ENCODE data around the gene DR1. TPM values are rescaled to one million over a fixed set of nuclear protein-coding genes. Genes with fewer than 3 reads are reported as not detected.
"Not testable (repeated sequence)": the region's sequence is repeated elsewhere in the genome, so short reads cannot be mapped to it uniquely, and the experiment has no call there.

DR1 gene
- total and polyA plus RNA-seq, 3 experiments from 2014 or later, result 75.3 to 114 (median 108) TPM

DNA sequence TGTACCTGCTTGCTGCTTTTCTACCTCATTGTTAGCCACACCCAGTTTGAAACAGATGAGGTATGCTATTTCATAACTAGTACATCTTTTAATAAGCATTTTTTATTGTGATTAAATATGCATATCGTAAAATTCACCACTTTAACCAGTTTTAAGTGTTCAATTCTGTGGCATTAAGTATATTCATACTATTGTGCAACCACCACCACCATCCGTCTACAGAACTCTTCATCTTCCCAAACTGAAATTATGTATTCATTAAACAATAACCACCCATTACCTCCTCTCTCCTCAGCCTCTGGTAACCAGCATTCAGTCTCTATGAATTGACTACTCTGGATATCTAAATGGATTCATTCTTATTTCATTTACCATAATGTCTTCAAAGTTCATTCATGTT is 20.1 kb downstream of the DR1 start:
- no peaks in the 10 kb centered on the region for H3K27me3 Mint-ChIP-seq
- POLR2A ChIA-PET, result no interaction called here
- no peak for DNase-seq
- no peak overlapping the region for H3K4me3 Mint-ChIP-seq
- H3K9me3 Mint-ChIP-seq, result no peaks in the 10 kb centered on the region
- Histone ChIP-seq H3K27ac (ENCODE audit: low read depth, low read length) (no peak overlapping the region), H3K36me3 (ENCODE audit: insufficient read depth, low read length) (peaks cover 11% of the 10 kb centered on the region), H3K27me3 (ENCODE audit: insufficient read depth, low read length, poor library complexity, severe bottlenecking) (no peaks in the 10 kb centered on the region), H3K4me1 (ENCODE audit: insufficient read depth, low read length) (no peaks in the 10 kb centered on the region), H3K4me3 (ENCODE audit: low read length) (no peak overlapping the region), H3K9me3 (ENCODE audit: low read length) (no peaks in the 10 kb centered on the region)
- CTCF ChIA-PET, result no interaction called here
- H3K27ac Mint-ChIP-seq, result peak overlapping the region in 1 of 8 donors; percentile 1
- H3K4me1 Mint-ChIP-seq, result peaks cover 23 to 43% (median 31%) of the 10 kb centered on the region in 3 donors
- peaks cover 5 to 67% (median 19%) of the 10 kb centered on the region in 3 donors for H3K36me3 Mint-ChIP-seq

DNA sequence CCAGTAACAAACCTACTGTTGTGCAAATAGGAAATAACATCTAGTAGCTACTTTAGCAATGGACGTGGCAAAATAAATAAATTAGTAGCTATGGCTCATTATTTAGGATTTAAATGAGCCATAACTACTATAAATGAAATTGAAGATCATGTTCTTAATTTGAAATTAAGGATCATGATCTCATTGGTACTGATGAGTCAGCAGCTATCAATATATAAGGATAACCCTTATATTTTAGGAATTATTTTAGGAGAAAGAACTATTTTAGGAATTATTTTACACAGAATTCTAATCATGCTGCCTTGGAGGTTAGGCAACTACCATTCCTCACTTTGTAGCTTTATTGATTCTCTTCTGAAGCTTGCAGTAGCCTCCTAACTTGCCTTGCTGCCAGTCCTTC is 24.0 kb downstream of the DR1 start:
- Histone ChIP-seq H3K36me3 (ENCODE audit: insufficient read depth, low read length) (peaks cover 5% of the 10 kb centered on the region), H3K9me3 (ENCODE audit: low read length) (no peaks in the 10 kb centered on the region), H3K27ac (ENCODE audit: low read depth, low read length) (no peak overlapping the region), H3K4me3 (ENCODE audit: low read length) (no peak overlapping the region), H3K4me1 (ENCODE audit: insufficient read depth, low read length) (no peaks in the 10 kb centered on the region), H3K27me3 (ENCODE audit: insufficient read depth, low read length, poor library complexity, severe bottlenecking) (no peaks in the 10 kb centered on the region)
- H3K27ac Mint-ChIP-seq, result no peak overlapping the region
- ChIA-PET POLR2A (no interaction called here), CTCF (no interaction called here)
- H3K4me3 Mint-ChIP-seq, result no peak overlapping the region
- peaks cover 15 to 48% (median 23%) of the 10 kb centered on the region in 3 donors for H3K36me3 Mint-ChIP-seq
- H3K27me3 Mint-ChIP-seq, result no peaks in the 10 kb centered on the region
- H3K9me3 Mint-ChIP-seq, result peaks cover 0 to 1% (median 0%) of the 10 kb centered on the region in 5 donors
- peaks cover 2 to 5% (median 5%) of the 10 kb centered on the region in 3 donors for H3K4me1 Mint-ChIP-seq
- DNase-seq, result no peak

DNA sequence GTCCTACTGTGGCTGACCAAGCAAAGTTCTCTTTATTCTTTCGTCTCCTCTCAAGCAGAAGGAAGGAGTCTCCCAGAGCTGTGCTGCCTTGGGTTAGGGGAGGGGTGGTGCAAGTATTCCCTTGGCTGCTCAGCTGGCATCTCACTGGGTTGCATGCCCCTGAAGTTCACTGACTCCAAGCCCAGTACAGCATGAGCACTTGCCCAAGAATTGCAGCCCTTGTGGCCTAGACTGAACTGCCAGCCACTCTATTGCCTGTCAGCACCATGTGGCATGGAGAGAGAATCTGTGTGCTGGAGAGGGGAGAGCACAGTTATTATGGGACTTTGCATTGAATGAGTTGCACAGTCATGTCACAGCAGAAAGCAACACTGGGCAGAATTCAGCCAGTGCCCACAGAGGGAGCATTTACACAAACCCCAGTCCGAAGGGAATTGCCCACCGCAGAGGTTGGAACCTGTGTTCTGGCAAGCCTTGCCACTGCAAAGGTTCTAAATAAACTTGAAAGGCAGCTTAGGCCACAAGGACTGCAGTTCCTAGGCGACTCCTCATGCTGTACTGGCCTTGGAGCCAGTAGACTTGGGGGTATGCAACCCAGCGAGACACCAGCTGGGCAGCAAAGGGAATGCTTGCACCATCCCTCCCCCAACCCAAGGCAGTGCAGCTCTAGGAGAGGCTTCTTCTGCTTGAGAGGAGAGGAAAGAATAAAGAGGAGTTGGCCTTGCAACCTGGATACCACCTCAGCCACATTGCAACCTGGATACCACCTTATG is 28.8 kb downstream of the DR1 start:
- no peak overlapping the region for H3K4me3 ChIP-seq (ENCODE audit: low read length)
- H3K27ac ChIP-seq (ENCODE audit: low read depth, low read length), result no peak overlapping the region
- POLR2A ChIA-PET, result no interaction called here
- peaks cover 0 to 1% (median 0%) of the 10 kb centered on the region in 3 donors for H3K4me1 Mint-ChIP-seq
- no peaks in the 10 kb centered on the region for H3K27me3 ChIP-seq (ENCODE audit: insufficient read depth, low read length, poor library complexity, severe bottlenecking)
- H3K27me3 Mint-ChIP-seq, result no peaks in the 10 kb centered on the region
- peaks cover 22 to 39% (median 34%) of the 10 kb centered on the region in 5 donors for H3K9me3 Mint-ChIP-seq
- H3K27ac Mint-ChIP-seq, result peak overlapping the region in 1 of 8 donors; percentile 17
- CTCF ChIA-PET, result no interaction called here
- H3K36me3 ChIP-seq (ENCODE audit: insufficient read depth, low read length), result no peaks in the 10 kb centered on the region
- no peaks in the 10 kb centered on the region for H3K4me1 ChIP-seq (ENCODE audit: insufficient read depth, low read length)
- H3K9me3 ChIP-seq (ENCODE audit: low read length), result no peaks in the 10 kb centered on the region
- no peak for DNase-seq
- peaks cover 14 to 31% (median 20%) of the 10 kb centered on the region in 3 donors for H3K36me3 Mint-ChIP-seq
- no peak overlapping the region for H3K4me3 Mint-ChIP-seq

DNA sequence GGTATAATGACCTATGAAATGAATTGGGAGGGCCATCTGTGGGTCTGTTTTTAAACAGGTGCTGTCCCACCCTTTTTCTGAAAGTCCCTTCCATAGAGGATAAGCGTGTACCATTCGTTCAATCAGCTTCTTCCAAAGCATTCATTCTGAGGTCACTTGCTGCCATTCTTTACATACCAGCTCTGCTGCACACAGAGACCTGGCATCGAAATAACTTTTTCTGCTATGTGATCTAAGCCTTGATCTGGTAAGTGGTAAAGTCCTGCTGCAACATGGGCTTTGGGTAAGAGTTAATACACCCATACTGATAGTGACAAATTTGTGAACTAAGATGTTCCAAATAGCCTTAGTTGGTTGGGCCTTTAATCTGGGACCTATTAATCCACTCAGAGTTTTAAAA is 38.9 kb downstream of the DR1 start:
- H3K36me3 Mint-ChIP-seq, result peaks cover 2 to 49% (median 2%) of the 10 kb centered on the region in 3 donors
- Histone ChIP-seq H3K9me3 (ENCODE audit: low read length) (peaks cover 4% of the 10 kb centered on the region), H3K4me3 (ENCODE audit: low read length) (no peak overlapping the region), H3K4me1 (ENCODE audit: insufficient read depth, low read length) (no peaks in the 10 kb centered on the region), H3K27me3 (ENCODE audit: insufficient read depth, low read length, poor library complexity, severe bottlenecking) (no peaks in the 10 kb centered on the region), H3K27ac (ENCODE audit: low read depth, low read length) (no peak overlapping the region), H3K36me3 (ENCODE audit: insufficient read depth, low read length) (no peaks in the 10 kb centered on the region)
- peaks cover 10 to 44% (median 33%) of the 10 kb centered on the region in 5 donors for H3K9me3 Mint-ChIP-seq
- peaks cover 3 to 5% of the 10 kb centered on the region in 2 donors for H3K27me3 Mint-ChIP-seq
- POLR2A ChIA-PET, result no interaction called here
- no peak for DNase-seq
- no peaks in the 10 kb centered on the region for H3K4me1 Mint-ChIP-seq
- no peak overlapping the region for H3K4me3 Mint-ChIP-seq
- CTCF ChIA-PET, result no interaction called here
- H3K27ac Mint-ChIP-seq, result no peak overlapping the region

DNA sequence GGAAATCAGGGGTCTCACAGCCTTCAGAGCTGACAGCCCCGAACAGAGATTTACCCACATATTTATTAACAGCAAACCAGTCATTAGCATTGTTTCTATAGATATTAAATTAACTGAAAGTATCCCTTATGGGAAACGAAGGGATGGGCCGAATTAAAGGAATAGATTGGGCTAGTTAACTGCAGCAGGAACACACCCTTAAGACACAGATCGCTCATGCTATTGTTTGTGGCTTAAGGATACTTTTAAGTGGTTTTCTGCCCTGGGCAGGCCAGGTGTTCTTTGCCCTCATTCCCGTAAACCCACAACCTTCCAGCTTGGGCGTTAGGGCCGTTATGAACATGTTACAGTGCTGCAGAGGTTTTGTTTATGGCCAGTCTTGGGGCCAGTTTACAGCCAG is 40.6 kb downstream of the DR1 start:
- CTCF ChIA-PET; H3K4me1 Mint-ChIP-seq; H3K27ac Mint-ChIP-seq; H3K4me3 ChIP-seq (ENCODE audit: low read length); H3K36me3 ChIP-seq (ENCODE audit: insufficient read depth, low read length); H3K4me1 ChIP-seq (ENCODE audit: insufficient read depth, low read length); H3K9me3 ChIP-seq (ENCODE audit: low read length); H3K27ac ChIP-seq (ENCODE audit: low read depth, low read length); POLR2A ChIA-PET; H3K4me3 Mint-ChIP-seq; H3K27me3 ChIP-seq (ENCODE audit: insufficient read depth, low read length, poor library complexity, severe bottlenecking); DNase-seq: not testable (repeated sequence)
- Mint-ChIP-seq H3K9me3 (peaks cover 7 to 38% (median 27%) of the 10 kb centered on the region in 5 donors), H3K27me3 (peaks cover 3 to 18% of the 10 kb centered on the region in 2 donors), H3K36me3 (peaks cover 2 to 50% (median 2%) of the 10 kb centered on the region in 3 donors)

DNA sequence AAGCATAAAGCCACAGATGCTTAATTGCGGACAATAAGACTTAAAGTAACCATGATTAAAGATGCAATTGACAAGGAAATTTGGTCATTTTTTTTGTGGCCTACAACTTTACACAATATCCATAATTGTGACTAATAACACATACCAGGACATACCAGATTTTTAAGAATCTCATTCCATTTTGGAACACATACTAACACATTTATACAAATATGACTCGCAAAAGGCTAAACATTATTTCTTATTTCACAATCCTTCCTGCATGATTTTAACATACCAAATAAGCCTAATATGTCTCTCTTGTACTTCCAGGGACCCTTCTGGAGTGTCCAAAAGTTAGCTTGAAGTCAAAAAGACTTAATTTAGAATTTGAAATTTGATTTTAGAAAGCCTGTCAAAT is 48.8 kb downstream of the DR1 start:
- H3K4me3 ChIP-seq (ENCODE audit: low read length), result no peak overlapping the region
- peaks cover 0 to 7% (median 0%) of the 10 kb centered on the region in 3 donors for H3K36me3 Mint-ChIP-seq
- no peak overlapping the region for H3K27ac ChIP-seq (ENCODE audit: low read depth, low read length)
- peaks cover 0 to 2% (median 0%) of the 10 kb centered on the region in 5 donors for H3K9me3 Mint-ChIP-seq
- no peaks in the 10 kb centered on the region for H3K4me1 Mint-ChIP-seq
- H3K27me3 Mint-ChIP-seq, result peaks cover 0 to 17% of the 10 kb centered on the region in 2 donors
- H3K4me1 ChIP-seq (ENCODE audit: insufficient read depth, low read length), result no peaks in the 10 kb centered on the region
- no peaks in the 10 kb centered on the region for H3K27me3 ChIP-seq (ENCODE audit: insufficient read depth, low read length, poor library complexity, severe bottlenecking)
- CTCF ChIA-PET, result no interaction called here
- no peaks in the 10 kb centered on the region for H3K36me3 ChIP-seq (ENCODE audit: insufficient read depth, low read length)
- no peak overlapping the region for H3K27ac Mint-ChIP-seq
- no peak for DNase-seq
- POLR2A ChIA-PET, result no interaction called here
- no peaks in the 10 kb centered on the region for H3K9me3 ChIP-seq (ENCODE audit: low read length)
- H3K4me3 Mint-ChIP-seq, result no peak overlapping the region

GRCh38 chr1:93395195-93395594 is 49.5 kb downstream of the DR1 start:
- Histone ChIP-seq H3K36me3 (ENCODE audit: insufficient read depth, low read length) (no peaks in the 10 kb centered on the region), H3K27me3 (ENCODE audit: insufficient read depth, low read length, poor library complexity, severe bottlenecking) (no peaks in the 10 kb centered on the region), H3K4me3 (ENCODE audit: low read length) (no peak overlapping the region), H3K27ac (ENCODE audit: low read depth, low read length) (no peak overlapping the region), H3K4me1 (ENCODE audit: insufficient read depth, low read length) (no peaks in the 10 kb centered on the region), H3K9me3 (ENCODE audit: low read length) (no peaks in the 10 kb centered on the region)
- Mint-ChIP-seq H3K27ac (no peak overlapping the region), H3K27me3 (peaks cover 0 to 10% of the 10 kb centered on the region in 2 donors), H3K4me3 (no peak overlapping the region), H3K36me3 (peaks cover 0 to 5% (median 0%) of the 10 kb centered on the region in 3 donors), H3K4me1 (no peaks in the 10 kb centered on the region), H3K9me3 (no peaks in the 10 kb centered on the region)
- ChIA-PET CTCF (no interaction called here), POLR2A (no interaction called here)
- DNase-seq, result no peak

DNA sequence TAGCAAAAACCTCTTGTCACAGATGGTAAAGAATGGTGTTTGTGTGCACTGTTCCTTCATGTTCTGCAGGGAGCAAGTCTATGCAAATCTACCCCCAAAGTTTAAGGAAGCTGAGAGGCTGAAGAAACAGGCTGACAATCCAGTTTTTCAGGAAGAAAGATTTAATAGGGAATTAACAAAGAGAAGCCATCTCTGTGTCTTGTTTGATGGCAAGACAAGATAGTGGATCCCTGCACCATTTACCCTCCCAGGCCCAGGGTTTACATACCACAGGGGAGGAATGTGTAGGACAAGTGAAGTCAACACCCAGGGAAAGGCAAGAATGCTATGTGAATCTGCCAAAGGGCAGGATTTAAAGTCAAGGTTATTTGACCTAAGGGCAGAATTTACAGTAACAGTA is 54.1 kb downstream of the DR1 start:
- Mint-ChIP-seq H3K27ac (no peak overlapping the region), H3K9me3 (no peaks in the 10 kb centered on the region), H3K36me3 (peaks cover 0 to under 1% (median 0%) of the 10 kb centered on the region in 3 donors), H3K4me1 (no peaks in the 10 kb centered on the region), H3K4me3 (no peak overlapping the region), H3K27me3 (no peaks in the 10 kb centered on the region)
- Histone ChIP-seq H3K9me3 (ENCODE audit: low read length) (no peaks in the 10 kb centered on the region), H3K4me1 (ENCODE audit: insufficient read depth, low read length) (no peaks in the 10 kb centered on the region), H3K27me3 (ENCODE audit: insufficient read depth, low read length, poor library complexity, severe bottlenecking) (no peaks in the 10 kb centered on the region), H3K27ac (ENCODE audit: low read depth, low read length) (no peak overlapping the region), H3K36me3 (ENCODE audit: insufficient read depth, low read length) (no peaks in the 10 kb centered on the region), H3K4me3 (ENCODE audit: low read length) (no peak overlapping the region)
- ChIA-PET POLR2A (no interaction called here), CTCF (no interaction called here)
- no peak for DNase-seq
